Femur (tissue), 1 donor: ENCODE measurements around the gene TMEM202.
"Not testable (repeated sequence)": the region's sequence is repeated elsewhere in the genome, so short reads cannot be mapped to it uniquely, and the experiment has no call there.

Source experiments
- DNase-seq: peaks from one replicate; pipeline ENCODE4 v3.0.0-alpha.2; 2017

TMEM202 gene

GRCh38 chr15:72404356-72404755 is 6.3 kb downstream of the TMEM202 start:
- no peak for DNase-seq

GRCh38 chr15:72404841-72405240 is 6.7 kb downstream of the TMEM202 start:
- no peak for DNase-seq

GRCh38 chr15:72406936-72407335 is 8.8 kb downstream of the TMEM202 start:
- no peak for DNase-seq

- no peak for DNase-seq
These were observed 13.0 kb downstream of the TMEM202 start for GRCh38 chr15:72411111-72411510.

GRCh38 chr15:72411544-72411943 is 13.4 kb downstream of the TMEM202 start:
- no peak for DNase-seq

GRCh38 chr15:72413337-72413736 is 15.2 kb downstream of the TMEM202 start:
- DNase-seq: not testable (repeated sequence)

- DNase-seq: no peak
These were observed 17.2 kb downstream of the TMEM202 start for GRCh38 chr15:72415304-72415703.

GRCh38 chr15:72419768-72420167 is 21.7 kb downstream of the TMEM202 start:
- not testable (repeated sequence) for DNase-seq

GRCh38 chr15:72420576-72420975 is 22.5 kb downstream of the TMEM202 start:
- no peak for DNase-seq

- no peak for DNase-seq
These were observed 23.4 kb downstream of the TMEM202 start for GRCh38 chr15:72421484-72421883.

GRCh38 chr15:72423256-72423655 is 25.2 kb downstream of the TMEM202 start:
- no peak for DNase-seq

GRCh38 chr15:72426753-72427152 is 28.6 kb downstream of the TMEM202 start:
- no peak for DNase-seq

- DNase-seq: no peak
These were observed 39.7 kb downstream of the TMEM202 start for GRCh38 chr15:72437650-72438316.

GRCh38 chr15:72442848-72443247 is 44.7 kb downstream of the TMEM202 start:
- DNase-seq: not testable (repeated sequence)

GRCh38 chr15:72445426-72445825 is 47.3 kb downstream of the TMEM202 start:
- DNase-seq: no peak

GRCh38 chr15:72450805-72451204 is 52.7 kb downstream of the TMEM202 start:
- DNase-seq: no peak

- DNase-seq: no peak
These were observed 53.1 kb downstream of the TMEM202 start for GRCh38 chr15:72451224-72451623.

- no peak for DNase-seq
These were observed 58.6 kb downstream of the TMEM202 start for GRCh38 chr15:72456684-72457083.
